ENCODE measurements around the gene CCDC183. TPM values are rescaled to one million over a fixed set of nuclear protein-coding genes. Genes with fewer than 3 reads are reported as not detected.

The CCDC183 gene
- total and polyA plus RNA-seq, 7 donors: 0.71 to 3.5 (median 2.2) TPM; not detected in 1

GRCh38 chr9:136846376-136847087 is 50.4 kb downstream of the CCDC183 start:
- Histone ChIP-seq H3K4me1 (peaks cover 0 to 84% (median 79%) of the 10 kb centered on the region in 4 donors), H3K27me3 (peaks cover 30 to 61% (median 52%) of the 10 kb centered on the region in 3 donors), H3K36me3 (peaks cover 0 to 6% (median 0%) of the 10 kb centered on the region in 4 donors), H3K9me3 (no peaks in the 10 kb centered on the region), H3K4me3 (peak overlapping the region in 2 of 4 donors; percentile 69 to 82), H3K27ac (no peak overlapping the region)
- intact Hi-C loops (cut with DNase I): loop anchor here (2.0 to 10.0 kb wide), 2 partner anchors 56 to 188 kb away; partner anchors contain the start of genes FUT7 and TMEM141
- peak in 1 of 4 donors; percentile 35 for TF ChIP-seq POLR2AphosphoS5 (IDR thresholded peaks at IDR 0.05)
- no peak for TF ChIP-seq CTCF (IDR thresholded peaks at IDR 0.05)
- no peak for DNase-seq
- 20 to 57% methylated on average over 98 of the region's 98 CpGs for WGBS, 2 donors

- H3K4me1 ChIP-seq: peaks cover 0 to 77% (median 72%) of the 10 kb centered on the region in 4 donors
- WGBS, 2 donors: 7 to 14% methylated on average over 75 of the region's 75 CpGs
- intact Hi-C loops (cut with DNase I): loop anchor here (2.0 to 10.0 kb wide), 2 partner anchors 56 to 188 kb away; partner anchors contain the start of genes FUT7 and TMEM141
- TF ChIP-seq POLR2AphosphoS5 (IDR thresholded peaks at IDR 0.05) (peak in 2 of 4 donors; percentile 5), EP300 (IDR thresholded peaks at IDR 0.05) (no peak)
- peaks cover 30 to 60% (median 52%) of the 10 kb centered on the region in 3 donors for H3K27me3 ChIP-seq
- H3K9me3 ChIP-seq: no peaks in the 10 kb centered on the region
- peaks cover 0 to 6% (median 0%) of the 10 kb centered on the region in 4 donors for H3K36me3 ChIP-seq
- H3K4me3 ChIP-seq: peak overlapping the region; percentile 68 to 82 (median 70)
- no peak for DNase-seq
- peak overlapping the region; percentile 87 to 93 (median 90) for H3K27ac ChIP-seq
Observed at GRCh38 chr9:136847088-136847825, 51.1 kb downstream of the CCDC183 start.

- 0 to 1% methylated on average over 48 of the region's 48 CpGs for WGBS, 2 donors
- H3K27ac ChIP-seq: peak overlapping the region; percentile 87 to 93 (median 90)
- peaks cover 0 to 6% (median 0%) of the 10 kb centered on the region in 4 donors for H3K36me3 ChIP-seq
- H3K4me1 ChIP-seq: peaks cover 0 to 70% (median 65%) of the 10 kb centered on the region in 4 donors
- H3K9me3 ChIP-seq: no peaks in the 10 kb centered on the region
- H3K27me3 ChIP-seq: peaks cover 30 to 54% (median 52%) of the 10 kb centered on the region in 3 donors
- TF ChIP-seq EP300 (IDR thresholded peaks at IDR 0.05) (no peak), POLR2AphosphoS5 (IDR thresholded peaks at IDR 0.05) (peak; percentile 50 to 87 (median 84)), POLR2A (IDR thresholded peaks at IDR 0.05) (peak; percentile 35 to 71), CTCF (IDR thresholded peaks at IDR 0.05) (no peak)
- peak; percentile 92 for DNase-seq
- intact Hi-C loops (cut with DNase I): loop anchor here (2.0 to 10.0 kb wide), 2 partner anchors 57 to 187 kb away; partner anchors contain the start of genes FUT7 and TMEM141
- H3K4me3 ChIP-seq: peak overlapping the region; percentile 68 to 82 (median 70)
Observed at GRCh38 chr9:136847826-136848392, 51.8 kb downstream of the CCDC183 start.

GRCh38 chr9:136848393-136849037 is 52.4 kb downstream of the CCDC183 start:
- Histone ChIP-seq H3K27me3 (peaks cover 30 to 48% (median 47%) of the 10 kb centered on the region in 3 donors), H3K27ac (peak overlapping the region; percentile 87 to 93 (median 90)), H3K9me3 (no peaks in the 10 kb centered on the region), H3K36me3 (peaks cover 0 to 6% (median 0%) of the 10 kb centered on the region in 4 donors), H3K4me3 (peak overlapping the region; percentile 68 to 82 (median 70)), H3K4me1 (peaks cover 0 to 64% (median 59%) of the 10 kb centered on the region in 4 donors)
- 1% methylated on average over 53 of the region's 53 CpGs for WGBS, 2 donors
- TF ChIP-seq EP300 (IDR thresholded peaks at IDR 0.05) (no peak), POLR2AphosphoS5 (IDR thresholded peaks at IDR 0.05) (no peak), POLR2A (IDR thresholded peaks at IDR 0.05) (no peak), CTCF (IDR thresholded peaks at IDR 0.05) (no peak)
- no peak for DNase-seq
- intact Hi-C loops (cut with DNase I): loop anchor here (10.0 kb wide), 1 partner anchor 186 kb away; the partner anchor contains the start of gene FUT7

Data from sigmoid colon (tissue), 7 donors.